K562 (cell line): ENCODE measurements around the gene MAST3. TPM values are rescaled to one million over a fixed set of nuclear protein-coding genes. Genes with fewer than 3 reads are reported as not detected.
"Not testable (repeated sequence)": the region's sequence is repeated elsewhere in the genome, so short reads cannot be mapped to it uniquely, and the experiment has no call there.

Experiments
- ATAC-seq: fragments of 200-7000 bp; cut with Tn5 transposase; 3 replicates; pipeline ENCODE4 v1.9.1; 2020; ENCODE audit warnings: moderate library complexity
- BruUV-seq: library from RNA; stranded (reverse); fragments of 400-500 nt; replicated peaks from 2 replicates; lab custom pipeline; 2021; lab: Mats Ljungman, UMichigan
- CTCF ChIA-PET: fragments of 300-600 bp; formaldehyde crosslinking; extraction: SDS; loops from one replicate; lab custom pipeline; 2021; ENCODE audit warnings: low intra/inter-chr PET ratio; lab: Yijun Ruan, JAX
- POLR2A ChIA-PET: fragments of 300-600, 350-650 bp; sonication (Branson Sonifier 250); formaldehyde crosslinking; extraction: SDS; loops from one replicate; lab custom pipeline; 2021; ENCODE audit warnings: antibody characterized with exemption, inconsistent platforms; lab: Yijun Ruan, JAX
- DNase-seq, 4 experiments: peaks; one replicate each; pipeline versions ENCODE4 v3.0.0 to v3.0.0-alpha.2; 2011 to 2018; ENCODE audit warnings: low spot score in 3 of 4, mixed read lengths in 3 of 4; ENCODE audit errors: extremely low read depth in 1 of 4
- FAIRE-seq: peaks from 2 replicates; lab custom pipeline; 2011; peaks lifted over from hg19 to GRCh38; lab: Jason Lieb, UNC
- H2AFZ ChIP-seq: 2 replicates; pipeline ENCODE4 v1.6.0; 2011; ENCODE audit warnings: low read depth, low read length, control low read depth, inconsistent platforms
- H3K27ac ChIP-seq: fragments of 200-600 bp; 3 replicates; pipeline ENCODE4 v1.8.0; 2011; ENCODE audit warnings: low read depth, mild to moderate bottlenecking, control low read depth, inconsistent platforms, low read length, moderate library complexity, mixed read lengths; ENCODE audit errors: extremely low read depth
- H3K27me3 ChIP-seq, 2 experiments: fragments of 300-600 bp in 1 of 2; 2 replicates in 1 of 2; 3 replicates in 1 of 2; pipeline versions ENCODE4 v1.6.0 to v1.8.0; 2011; ENCODE audit warnings: inconsistent platforms in 2 of 2, low read length in 2 of 2, mild to moderate bottlenecking in 1 of 2, mixed read lengths in 1 of 2, moderate library complexity in 1 of 2; ENCODE audit not compliant: control insufficient read depth in 2 of 2, insufficient read depth in 2 of 2
- H3K36me3 ChIP-seq: fragments of 300-600 bp; 3 replicates; pipeline ENCODE4 v1.8.0; 2011; ENCODE audit warnings: mild to moderate bottlenecking, low read length, inconsistent platforms; ENCODE audit not compliant: control insufficient read depth, insufficient read depth
- H3K4me1 ChIP-seq, 2 experiments: fragments of 200-600 bp in 1 of 2; replicated peaks in 1 of 2; 2 replicates in 1 of 2; 3 replicates in 1 of 2; pipeline versions ENCODE4 v1.5.1 to v1.8.0; 2011; ENCODE audit warnings: inconsistent platforms in 2 of 2, low read length in 2 of 2, mild to moderate bottlenecking in 1 of 2, mixed read lengths in 1 of 2, moderate library complexity in 1 of 2; ENCODE audit not compliant: control insufficient read depth in 2 of 2, insufficient read depth in 2 of 2
- H3K4me2 ChIP-seq: 2 replicates; pipeline ENCODE4 v1.6.1; 2011; ENCODE audit warnings: low read length, control low read depth, inconsistent platforms, mixed read lengths; ENCODE audit not compliant: insufficient read depth
- H3K4me3 ChIP-seq: fragments of 200-600 bp; sonication (generic), shearing (Covaris generic); 2 replicates; pipeline ENCODE4 v1.5.1; 2016; ENCODE audit warnings: control low read depth, inconsistent platforms
- H3K79me2 ChIP-seq: fragments of 200-600 bp; 3 replicates; pipeline ENCODE4 v1.8.0; 2011; ENCODE audit warnings: low read length, inconsistent platforms; ENCODE audit not compliant: control insufficient read depth, insufficient read depth
- H3K9ac ChIP-seq, 2 experiments: 2 replicates each; pipeline versions ENCODE4 v1.6.0 to v1.6.1; 2011; ENCODE audit warnings: low read depth in 2 of 2, low read length in 2 of 2, control low read depth in 1 of 2, inconsistent platforms in 1 of 2, mild to moderate bottlenecking in 1 of 2, mixed read lengths in 1 of 2; ENCODE audit not compliant: insufficient read depth in 1 of 2
- H3K9me1 ChIP-seq: one replicate; pipeline ENCODE4 v1.6.0; 2011; ENCODE audit warnings: inconsistent platforms, mild to moderate bottlenecking, low read length, moderate library complexity; ENCODE audit not compliant: control insufficient read depth, insufficient read depth
- H3K9me3 ChIP-seq: replicated peaks from 2 replicates; pipeline ENCODE4 v1.5.1; 2011; ENCODE audit warnings: low read depth, low read length, inconsistent platforms; ENCODE audit not compliant: control insufficient read depth, insufficient read depth
- H4K20me1 ChIP-seq: replicated peaks from 2 replicates; pipeline ENCODE4 v1.6.1; 2011; ENCODE audit warnings: low read length, inconsistent platforms, mixed read lengths; ENCODE audit not compliant: control insufficient read depth, insufficient read depth
- RBM25 ChIP-seq: fragments of 200-400 bp; formaldehyde crosslinking; IDR thresholded peaks from 2 replicates; pipeline ENCODE4 v1.6.1; 2018; ENCODE audit warnings: low read length, low read depth, moderate library complexity; ENCODE audit not compliant: severe bottlenecking
- STAT5B ChIP-seq: fragments of 250-450 bp; sonication (Bioruptor Pico); IDR thresholded peaks from 2 replicates; pipeline ENCODE4 v1.8.0; 2021; ENCODE audit warnings: mild to moderate bottlenecking, inconsistent platforms
- TCF3 ChIP-seq: sonication (generic); formaldehyde crosslinking; IDR thresholded peaks from 2 replicates; pipeline ENCODE4 v1.4.0; 2020; ENCODE audit warnings: mild to moderate bottlenecking, missing genetic modification reagents
- ZNF121 ChIP-seq: sonication (generic); formaldehyde crosslinking; conservative IDR thresholded peaks from 2 replicates; pipeline ENCODE4 v1.8.0; 2022; ENCODE audit warnings: missing genetic modification reagents
- WGBS: fragments of 100-300 bp; shearing (Covaris generic); methylation state at CpG from one replicate; pipeline ENCODE4 v1.1.6; 2016; ENCODE audit warnings: low coverage, mixed read lengths; ENCODE audit not compliant: insufficient coverage; ENCODE audit errors: missing lambda C conversion rate; 5-methylcytosine and 5-hydroxymethylcytosine counted together
- in situ Hi-C: fragments of 300-500 bp; cut with MboI; formaldehyde crosslinking; loops from 4 replicates; pipeline ENCODE4 v1.15.0; 2018; ENCODE audit warnings: inconsistent platforms, mixed read lengths
- intact Hi-C: fragments of 100-400 bp; cut with micrococcal nuclease; formaldehyde crosslinking; loops from 2 replicates; pipeline ENCODE4 v1.14.2; 2022
- polyA plus RNA-seq, 8 experiments: library from polyadenylated mRNA; depleted of rRNA in 4 of 8; stranded (reverse) in 5 of 8; unstranded in 3 of 8; fragments of >200 nt; fragmentation: Nextera tagmentation in 2 of 8; fragmentation: Illumina TruSeq in 1 of 8; extraction: Ambion mirVana in 2 of 8; extraction: Trizol in 1 of 8; gene quantifications; 2 replicates each; pipeline versions ENCODE4 v1.2.1 to v1.2.3, GENCODE V29; 2011 to 2014; ENCODE audit warnings: inconsistent platforms in 1 of 8, missing spikeins in 1 of 8
- total RNA-seq, 7 experiments: library from RNA; depleted of rRNA in 6 of 7; stranded (reverse); fragments of >200 nt in 6 of 7; fragmentation: Illumina TruSeq in 2 of 7; extraction: Trizol in 2 of 7; gene quantifications; 2 replicates each; pipeline versions ENCODE4 v1.2.1 to v1.2.3, GENCODE V29; 2011 to 2021; ENCODE audit warnings: low replicate concordance in 1 of 7

MAST3 gene
- total and polyA plus RNA-seq, 9 of the 15 experiments (the other 6 are each of a cell fraction or from before 2014, with no cell fraction given): 0.94 to 9.9 (median 2.4) TPM

DNA sequence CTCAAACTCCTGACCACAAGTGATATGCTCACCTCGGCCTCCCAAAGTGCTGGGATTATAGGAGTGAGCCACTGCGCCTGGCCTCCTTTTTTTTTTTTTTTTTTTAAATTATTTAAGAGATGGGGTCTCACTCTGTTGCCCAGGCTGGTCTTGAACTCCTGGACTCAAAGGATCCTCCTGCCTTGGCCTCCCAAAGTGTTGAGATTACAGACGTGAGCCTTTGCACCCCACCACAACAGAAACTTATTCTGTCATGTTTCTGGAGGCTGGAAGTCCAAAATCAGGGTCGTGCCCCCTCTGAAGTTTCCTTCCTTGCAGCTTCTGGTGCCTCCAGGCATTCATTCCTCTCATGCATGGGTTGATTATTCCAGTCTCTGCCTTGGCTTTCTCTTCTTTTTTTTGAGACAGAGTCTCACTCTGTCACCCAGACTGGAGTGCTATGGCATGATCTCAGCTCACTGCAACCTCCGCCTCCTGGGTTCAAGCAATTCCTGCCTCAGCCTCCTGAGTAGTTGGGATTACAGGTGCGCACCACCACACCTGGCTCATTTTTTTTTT is 61.6 kb downstream of the MAST3 start:
- DNase-seq, in situ Hi-C loops, FAIRE-seq, ATAC-seq, H3K27me3 ChIP-seq, H3K4me3 ChIP-seq, H3K4me2 ChIP-seq, H3K9me3 ChIP-seq, H2AFZ ChIP-seq, H3K27ac ChIP-seq, BruUV-seq, H3K9ac ChIP-seq, H3K9me1 ChIP-seq: not testable (repeated sequence)
- Histone ChIP-seq H3K4me1 (peaks cover 38 to 68% of the 10 kb centered on the region in 2 experiments), H4K20me1 (peaks cover 20% of the 10 kb centered on the region), H3K79me2 (peaks cover 55% of the 10 kb centered on the region), H3K36me3 (peaks cover 68% of the 10 kb centered on the region; the same call in 2 of the 3 replicates)
- POLR2A ChIA-PET: interaction anchor here (0.5 kb wide), 1 partner anchor 55 kb away, joined by 4 read pairs; no protein-coding TSS in a partner anchor
- intact Hi-C loops: loop anchor here (10.0 kb wide), 2 partner anchors 94 to 214 kb away; no protein-coding TSS in a partner anchor
- peak; percentile 82 for TF ChIP-seq ZNF121
- peak; percentile 28 for TF ChIP-seq RBM25
- 72% methylated on average over 5 of the region's 6 CpGs for WGBS
- CTCF ChIA-PET: interaction anchor here (0.6 kb wide), 1 partner anchor 96 kb away, joined by 3 read pairs; no protein-coding TSS in a partner anchor

DNA sequence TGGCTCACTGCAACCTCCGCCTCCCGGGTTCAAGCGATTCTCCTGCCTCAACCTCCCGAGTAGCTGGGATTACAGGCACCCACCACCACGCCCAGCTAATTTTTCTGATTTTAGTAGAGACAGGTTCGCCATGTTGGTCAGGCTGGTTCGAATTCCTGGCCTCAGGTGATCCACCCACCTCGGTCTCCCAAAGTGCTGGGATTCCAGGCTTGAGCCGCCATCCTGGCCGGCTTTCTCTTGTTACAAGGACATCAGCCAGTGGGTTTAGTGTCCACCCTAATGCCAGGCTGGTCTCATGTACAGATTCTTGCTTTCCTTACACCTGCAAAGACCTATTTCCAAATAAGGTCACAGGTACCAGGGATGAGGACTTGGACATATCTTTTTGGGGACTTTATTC is 62.2 kb downstream of the MAST3 start:
- ATAC-seq: no peak
- intact Hi-C loops: loop anchor here (10.0 kb wide), 3 partner anchors 95 to 215 kb away; partner anchors contain the start of gene ARRDC2
- Histone ChIP-seq H3K79me2 (peaks cover 49% of the 10 kb centered on the region), H3K4me2 (no peak overlapping the region), H3K9ac (0 out of 4 replicates have a peak overlapping the region, but pooled peaks of 1 of the 2 experiments have one; percentile 35), H3K36me3 (peaks cover 72% of the 10 kb centered on the region; the same call in 2 of the 3 replicates), H3K9me3 (no peaks in the 10 kb centered on the region), H3K4me1 (peaks cover 33 to 62% of the 10 kb centered on the region in 2 experiments), H2AFZ (no peak overlapping the region), H3K27me3 (no peaks in the 10 kb centered on the region), H4K20me1 (peaks cover 16% of the 10 kb centered on the region), H3K27ac (no peak overlapping the region), H3K4me3 (no peak overlapping the region), H3K9me1 (peaks cover 3% of the 10 kb centered on the region)
- FAIRE-seq: no peak
- WGBS: 93% methylated on average over 7 of the region's 10 CpGs
- in situ Hi-C loops: loop anchor here (10.0 kb wide), 1 partner anchor 155 kb away; the partner anchor contains the start of gene ARRDC2
- no peak for DNase-seq
- POLR2A ChIA-PET: interaction anchor here (0.6 kb wide), 1 partner anchor 156 kb away, joined by 3 read pairs; no protein-coding TSS in a partner anchor
- TF ChIP-seq STAT5B (CRISPR knock-in tag) (no peak), TCF3 (CRISPR knock-in tag) (no peak)
- TSS peak; percentile 68 for BruUV-seq
- CTCF ChIA-PET: interaction anchor here (0.6 to 2.3 kb wide), 2 partner anchors 46 to 97 kb away, joined by 3 to 12 read pairs; no protein-coding TSS in a partner anchor
